HTERT RPE-1 (cell line): ENCODE measurements around the gene SYT1.
"Not testable (repeated sequence)": the region's sequence is repeated elsewhere in the genome, so short reads cannot be mapped to it uniquely, and the experiment has no call there.

ENCODE experiments used
- in situ Hi-C: fragments of 300-500 bp; cut with MboI; formaldehyde crosslinking; loops from 4 replicates; pipeline ENCODE4 v1.14.3; 2020; ENCODE audit warnings: low sequenced_read_pairs

SYT1 gene

DNA sequence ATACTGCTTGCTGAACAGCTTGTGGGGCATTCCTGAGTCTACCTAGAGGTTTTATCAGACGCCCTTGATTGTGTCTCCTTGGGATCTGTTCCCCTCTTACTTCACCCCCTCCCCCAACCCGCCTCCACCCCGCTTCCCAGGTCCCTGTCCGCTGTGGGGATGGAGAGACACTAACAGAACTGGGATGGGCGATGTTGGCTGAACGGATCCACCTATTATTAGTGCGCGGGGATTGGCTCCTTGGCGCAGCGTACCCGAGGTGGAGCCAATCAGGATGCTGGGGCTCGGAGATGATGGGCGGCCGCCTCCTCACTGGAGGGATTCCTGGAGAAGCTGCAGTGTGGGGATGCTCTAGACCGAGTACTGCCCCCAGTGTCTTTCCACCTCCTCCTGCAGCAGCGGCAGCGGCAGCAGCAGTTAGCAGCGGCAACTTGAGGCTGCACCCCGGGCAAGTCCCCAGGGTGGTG lies at the start of gene SYT1:
TSS of gene SYT1 (plus strand) at position 372 of the 467 bp plus-strand sequence.
- in situ Hi-C loops = no loop called here

DNA sequence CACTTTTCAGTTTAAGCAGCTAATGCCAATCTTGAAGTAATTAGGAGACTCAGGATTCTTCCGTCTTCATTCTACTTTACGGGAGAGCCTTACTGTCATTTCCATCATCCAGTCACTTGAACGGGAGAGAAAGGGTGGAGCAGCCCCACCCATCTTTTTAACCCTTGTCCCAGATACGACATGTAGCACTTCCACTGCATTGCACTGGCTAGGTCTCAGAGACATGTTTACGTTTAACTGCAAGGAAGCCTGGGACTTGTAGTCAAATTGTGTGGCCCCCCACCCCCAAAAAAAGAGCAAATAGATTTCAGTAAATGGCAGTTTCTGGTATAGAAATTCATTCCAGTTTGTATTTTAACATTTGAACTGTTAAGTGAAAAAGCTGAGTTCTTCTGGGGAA lies 46.1 kb upstream of the SYT1 start:
- in situ Hi-C loops = no loop called here

DNA sequence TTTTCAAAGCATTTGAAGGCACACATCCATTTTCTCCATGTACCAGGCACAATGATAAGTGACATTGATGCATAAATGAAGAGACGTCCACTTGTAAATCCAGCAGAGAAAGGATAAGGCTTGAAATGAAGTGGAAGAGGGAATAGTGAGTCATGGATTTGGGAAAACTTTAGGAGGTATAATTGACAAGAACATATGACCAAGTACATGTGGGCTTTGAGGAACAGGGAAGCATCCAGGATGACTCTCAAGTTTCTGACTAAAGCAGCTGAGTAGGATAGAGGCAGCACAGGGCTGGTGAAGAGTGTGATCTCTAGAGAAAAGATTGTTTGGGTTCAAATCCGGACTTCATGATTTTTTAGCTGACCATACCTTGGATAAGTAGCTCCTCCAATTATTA lies 43.6 kb upstream of the SYT1 start:
- in situ Hi-C loops = no loop called here

GRCh38 chr12:78824918-78825317 lies 39.7 kb upstream of the SYT1 start:
- in situ Hi-C loops = no loop called here

DNA sequence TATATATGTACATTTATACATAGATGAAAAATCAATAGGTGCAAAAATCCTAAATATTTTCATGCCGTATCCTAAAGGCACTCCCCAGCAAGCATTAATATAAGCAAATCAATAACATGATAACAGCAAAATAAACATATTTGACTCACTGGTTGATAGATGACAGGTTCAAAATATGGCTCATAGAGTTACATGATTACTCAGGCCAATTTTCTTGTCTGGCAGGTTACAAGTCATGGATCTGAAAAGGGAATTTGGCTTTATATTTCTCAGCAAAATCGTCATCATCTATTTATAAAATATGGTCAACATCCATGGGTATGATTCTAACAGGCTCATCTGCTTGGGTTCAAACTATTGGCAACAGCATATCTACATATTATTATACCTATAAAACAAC lies 34.9 kb upstream of the SYT1 start:
- in situ Hi-C loops = no loop called here

GRCh38 chr12:78835493-78835892 lies 29.1 kb upstream of the SYT1 start:
- in situ Hi-C loops = no loop called here

DNA sequence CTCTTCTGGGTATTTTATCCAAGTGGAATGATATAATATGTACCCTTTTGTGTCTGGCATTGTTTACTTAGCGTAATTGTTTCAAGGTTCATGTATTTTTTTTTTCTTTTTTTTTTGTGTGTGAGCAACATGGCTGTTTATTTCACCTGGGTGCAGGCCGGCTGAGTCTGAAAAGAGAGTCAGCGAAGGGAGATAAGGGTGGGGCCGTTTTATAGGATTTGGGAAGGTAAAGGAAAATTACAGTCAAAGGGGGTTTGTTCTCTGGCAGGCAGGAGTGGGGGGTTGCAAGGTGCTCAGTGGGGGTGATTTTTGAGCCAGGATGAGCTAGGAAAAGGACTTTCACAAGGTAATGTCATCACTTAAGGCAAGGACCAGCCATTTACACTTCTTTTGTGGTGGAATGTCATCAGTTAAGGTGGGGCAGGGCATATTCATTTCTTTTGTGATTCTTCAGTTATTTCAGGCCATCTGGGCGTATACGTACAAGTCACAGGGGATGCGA lies 24.0 kb upstream of the SYT1 start:
- in situ Hi-C loops = not testable (repeated sequence)

DNA sequence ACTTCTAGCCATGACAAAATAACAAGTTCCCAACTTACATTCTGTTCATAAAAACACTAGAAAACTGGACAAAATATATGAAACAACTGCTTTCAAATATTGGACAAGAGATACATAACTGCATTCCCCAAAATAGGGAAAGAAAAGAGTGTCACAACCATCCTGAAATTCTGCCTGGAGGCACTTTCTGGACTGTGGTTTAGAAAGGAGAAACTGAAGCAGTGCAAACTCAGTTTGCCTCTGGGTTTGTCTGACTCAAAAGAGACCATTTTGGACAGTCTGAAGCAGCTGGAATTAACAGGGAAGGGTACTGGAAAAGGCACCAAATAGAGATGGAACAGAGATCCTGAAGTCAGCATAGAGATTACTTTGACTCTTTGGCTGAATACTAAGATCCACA lies 11.3 kb upstream of the SYT1 start:
- in situ Hi-C loops = no loop called here

DNA sequence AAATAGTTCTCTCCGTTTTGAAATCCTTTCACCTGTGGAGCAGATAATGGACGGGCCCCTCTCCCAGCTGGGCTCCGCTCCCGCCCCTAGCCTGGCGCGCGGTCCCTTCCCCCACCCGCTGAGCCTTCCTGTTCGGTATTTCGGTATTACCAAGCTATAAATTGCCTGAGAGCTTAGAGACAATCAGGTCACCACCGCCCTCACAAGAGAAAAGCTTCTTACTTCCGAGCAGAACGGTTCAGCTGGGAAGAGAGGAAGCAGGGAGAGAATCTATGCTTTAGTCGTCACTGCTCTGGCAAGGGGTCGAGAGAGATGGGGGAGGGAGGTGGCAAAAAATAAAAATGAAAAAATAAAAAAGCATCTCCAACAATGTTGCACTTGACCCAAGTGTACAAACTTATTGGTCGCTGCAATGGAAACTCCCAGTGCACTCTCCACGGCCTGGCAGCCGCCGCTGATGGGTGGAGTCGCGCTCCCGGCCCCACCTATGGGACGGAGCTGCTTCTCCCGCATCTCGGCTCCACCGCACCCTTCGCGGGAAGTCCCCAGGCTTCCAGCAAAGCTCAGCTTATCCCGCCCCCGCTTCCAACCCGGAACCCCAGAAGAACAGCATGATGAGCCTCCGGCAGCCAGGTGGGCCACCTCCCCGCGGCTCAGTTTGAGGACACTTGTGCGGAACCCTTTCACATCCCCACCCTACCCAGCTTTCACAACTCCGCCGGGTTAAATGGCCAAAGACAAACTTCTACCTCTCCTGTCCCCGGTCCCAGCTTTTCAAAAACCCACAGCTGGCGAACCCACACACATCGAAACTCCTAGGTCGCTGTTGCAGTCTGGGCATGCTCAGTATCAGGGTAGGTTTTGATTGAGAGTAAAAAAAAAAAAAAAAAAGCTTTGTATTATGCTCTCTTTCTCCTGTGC lies 832 bp upstream of the SYT1 start:
- in situ Hi-C loops = no loop called here

GRCh38 chr12:78864870-78865463 lies 393 bp downstream of the SYT1 start:
- in situ Hi-C loops = no loop called here

- in situ Hi-C loops = no loop called here
Measured at GRCh38 chr12:78865516-78865915, 942 bp downstream of the SYT1 start.

- in situ Hi-C loops = no loop called here
Measured at GRCh38 chr12:78866518-78866917, 1.9 kb downstream of the SYT1 start.

GRCh38 chr12:78870539-78870938 lies 6.0 kb downstream of the SYT1 start:
- in situ Hi-C loops = no loop called here

DNA sequence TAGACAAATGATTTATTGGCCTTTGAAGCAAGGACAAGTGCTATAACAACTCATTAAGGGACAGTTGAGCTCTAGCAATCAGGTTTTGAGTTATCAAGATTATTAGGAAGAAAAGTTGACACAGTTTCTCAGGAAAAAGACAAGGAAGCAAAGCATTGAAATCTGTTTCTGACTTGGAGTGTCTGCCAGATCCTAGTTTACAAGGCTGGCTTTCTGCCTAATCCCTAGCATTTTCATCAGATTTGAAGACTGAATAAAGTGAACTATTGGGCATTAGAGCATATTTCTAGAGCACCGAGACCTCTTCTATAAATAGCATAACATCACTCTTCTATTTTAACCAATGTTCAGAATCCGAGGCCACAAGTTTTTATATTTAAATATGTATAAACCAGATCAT lies 7.0 kb downstream of the SYT1 start:
- in situ Hi-C loops = no loop called here

DNA sequence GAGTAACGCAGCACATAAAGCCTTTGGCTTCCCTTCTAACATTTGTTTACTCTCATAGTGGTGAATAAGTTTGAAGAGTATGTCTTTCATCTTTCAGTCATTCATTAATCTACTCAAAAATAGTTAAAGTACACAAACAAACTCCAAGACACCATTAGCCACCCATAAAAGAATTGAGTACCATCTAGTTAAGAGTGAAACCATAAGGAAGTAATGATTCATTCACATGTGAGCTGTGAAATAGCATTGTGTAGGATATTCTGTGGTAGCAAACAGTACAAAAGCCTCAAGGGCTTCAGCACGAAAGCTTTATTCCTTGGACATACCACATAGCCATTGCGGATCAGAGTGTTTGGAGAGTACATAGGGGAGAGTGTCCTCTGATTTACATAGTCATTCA lies 13.9 kb downstream of the SYT1 start:
- in situ Hi-C loops = no loop called here

GRCh38 chr12:78878866-78879265 lies 14.3 kb downstream of the SYT1 start:
- in situ Hi-C loops = no loop called here

DNA sequence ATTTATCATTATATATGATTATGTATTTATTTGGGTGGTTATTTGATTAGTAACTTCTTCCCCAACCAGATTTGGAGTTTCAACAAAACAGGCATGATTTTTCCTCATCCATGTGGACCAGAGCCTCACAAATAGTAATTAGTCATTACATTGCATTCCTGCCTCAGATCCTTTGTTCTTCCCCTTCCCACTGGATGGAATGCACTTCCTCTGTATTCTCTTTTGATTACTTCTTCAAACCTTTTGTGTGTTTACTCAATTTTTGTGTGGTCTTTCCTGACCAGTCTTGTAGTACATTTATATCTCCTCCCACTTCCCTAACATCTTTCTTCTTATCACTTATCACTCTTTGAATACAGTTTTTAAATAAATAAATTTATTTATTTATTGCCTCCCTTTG lies 15.5 kb downstream of the SYT1 start:
- in situ Hi-C loops = no loop called here

DNA sequence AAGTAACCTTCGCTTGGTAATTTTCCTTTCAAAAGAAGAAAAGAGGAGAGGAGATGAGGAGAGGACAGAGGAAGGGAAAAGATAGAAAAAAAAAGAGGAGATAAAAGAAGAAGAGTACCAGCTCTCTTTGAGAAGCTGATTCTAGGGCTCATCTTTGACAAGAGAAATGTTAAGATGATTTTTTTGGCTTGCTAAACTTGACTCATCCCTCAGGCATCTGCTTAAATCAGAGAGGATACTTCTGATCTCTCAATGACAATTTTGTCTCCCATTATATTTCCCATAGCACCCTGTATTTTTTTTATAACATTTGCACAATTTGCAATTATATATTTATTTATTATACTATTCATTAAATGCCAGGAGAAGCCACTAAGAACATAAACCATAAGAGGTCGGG lies 17.1 kb downstream of the SYT1 start:
- in situ Hi-C loops = no loop called here

GRCh38 chr12:78885466-78885865 lies 20.9 kb downstream of the SYT1 start:
- in situ Hi-C loops = no loop called here

GRCh38 chr12:78886719-78887407 lies 22.3 kb downstream of the SYT1 start:
- in situ Hi-C loops = no loop called here

DNA sequence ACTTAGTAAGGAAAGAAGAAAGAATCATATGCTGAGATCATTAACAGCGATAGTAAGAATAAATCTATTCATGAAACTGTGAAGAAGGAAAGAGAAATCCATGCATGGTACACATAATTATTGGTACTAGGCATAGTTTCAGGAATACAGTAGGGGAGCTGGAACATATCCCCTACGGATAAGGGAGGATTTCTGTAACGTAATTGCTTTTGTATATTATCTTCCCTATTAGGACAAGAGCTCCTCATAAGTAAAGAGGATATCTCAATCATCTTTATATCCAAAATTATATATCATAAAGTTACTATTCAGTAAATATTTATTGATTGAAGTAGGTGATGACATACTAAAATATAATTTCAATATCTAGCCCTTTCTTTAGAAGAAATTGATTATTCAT lies 22.9 kb downstream of the SYT1 start:
- in situ Hi-C loops = no loop called here

GRCh38 chr12:78888568-78888967 lies 24.0 kb downstream of the SYT1 start:
- in situ Hi-C loops = no loop called here
